ENCODE measurements around the gene SNX14. TPM values are rescaled to one million over a fixed set of nuclear protein-coding genes. Genes with fewer than 3 reads are reported as not detected.

Gene SNX14, protein sequence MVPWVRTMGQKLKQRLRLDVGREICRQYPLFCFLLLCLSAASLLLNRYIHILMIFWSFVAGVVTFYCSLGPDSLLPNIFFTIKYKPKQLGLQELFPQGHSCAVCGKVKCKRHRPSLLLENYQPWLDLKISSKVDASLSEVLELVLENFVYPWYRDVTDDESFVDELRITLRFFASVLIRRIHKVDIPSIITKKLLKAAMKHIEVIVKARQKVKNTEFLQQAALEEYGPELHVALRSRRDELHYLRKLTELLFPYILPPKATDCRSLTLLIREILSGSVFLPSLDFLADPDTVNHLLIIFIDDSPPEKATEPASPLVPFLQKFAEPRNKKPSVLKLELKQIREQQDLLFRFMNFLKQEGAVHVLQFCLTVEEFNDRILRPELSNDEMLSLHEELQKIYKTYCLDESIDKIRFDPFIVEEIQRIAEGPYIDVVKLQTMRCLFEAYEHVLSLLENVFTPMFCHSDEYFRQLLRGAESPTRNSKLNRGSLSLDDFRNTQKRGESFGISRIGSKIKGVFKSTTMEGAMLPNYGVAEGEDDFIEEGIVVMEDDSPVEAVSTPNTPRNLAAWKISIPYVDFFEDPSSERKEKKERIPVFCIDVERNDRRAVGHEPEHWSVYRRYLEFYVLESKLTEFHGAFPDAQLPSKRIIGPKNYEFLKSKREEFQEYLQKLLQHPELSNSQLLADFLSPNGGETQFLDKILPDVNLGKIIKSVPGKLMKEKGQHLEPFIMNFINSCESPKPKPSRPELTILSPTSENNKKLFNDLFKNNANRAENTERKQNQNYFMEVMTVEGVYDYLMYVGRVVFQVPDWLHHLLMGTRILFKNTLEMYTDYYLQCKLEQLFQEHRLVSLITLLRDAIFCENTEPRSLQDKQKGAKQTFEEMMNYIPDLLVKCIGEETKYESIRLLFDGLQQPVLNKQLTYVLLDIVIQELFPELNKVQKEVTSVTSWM
- 10 to 100 TPM; 44.1 to 80.2 (median 64.0) TPM for total RNA-seq
- polyA plus RNA-seq: 10 to 100 TPM; 39.7 to 53.5 TPM
- long read RNA-seq, donor 1, transcript SNX14-201 (29 exons, 3,486 nt): major isoform, 10 of 43 reads
- long read RNA-seq, donor 1, partial matches to known transcripts: 18 of 43 reads
- long read RNA-seq, donor 1, other reads (novel, unspliced or antisense): 15 of 43 reads
- long read RNA-seq, donor 2, partial matches to known transcripts: 0 of 9 reads
- long read RNA-seq, donor 2, other reads (novel, unspliced or antisense): 0 of 9 reads
- long read RNA-seq, donor 3, transcript SNX14-201 (29 exons, 3,486 nt): major isoform, 32 of 68 reads
- long read RNA-seq, donor 3, transcript SNX14-203 (28 exons, 3,111 nt): minor isoform, 6 of 68 reads
- long read RNA-seq, donor 3, transcript SNX14-210 (29 exons, 3,193 nt): minor isoform, 5 of 68 reads
- long read RNA-seq, donor 3, partial matches to known transcripts: 10 of 68 reads
- long read RNA-seq, donor 3, other reads (novel, unspliced or antisense): 14 of 68 reads

GRCh38 chr6:85593438-85594196, at the start of gene SNX14:
Gene SNX14 (minus strand): TSS chr6:85593858. CDS start chr6:85593718, 140 bp downstream.
- intact Hi-C loops (cut with DNase I): loop anchor here in 3 of 4 donors (1.0 to 5.0 kb wide), 4 partner anchors 49 to 89 kb away; partner anchors contain the start of gene SYNCRIP (in 2 of the 3)
- TF ChIP-seq EP300 (IDR thresholded peaks at IDR 0.05): no peak
- peak; percentile 68 for TF ChIP-seq POLR2A (IDR thresholded peaks at IDR 0.05)
- TF ChIP-seq, protein P1, sequence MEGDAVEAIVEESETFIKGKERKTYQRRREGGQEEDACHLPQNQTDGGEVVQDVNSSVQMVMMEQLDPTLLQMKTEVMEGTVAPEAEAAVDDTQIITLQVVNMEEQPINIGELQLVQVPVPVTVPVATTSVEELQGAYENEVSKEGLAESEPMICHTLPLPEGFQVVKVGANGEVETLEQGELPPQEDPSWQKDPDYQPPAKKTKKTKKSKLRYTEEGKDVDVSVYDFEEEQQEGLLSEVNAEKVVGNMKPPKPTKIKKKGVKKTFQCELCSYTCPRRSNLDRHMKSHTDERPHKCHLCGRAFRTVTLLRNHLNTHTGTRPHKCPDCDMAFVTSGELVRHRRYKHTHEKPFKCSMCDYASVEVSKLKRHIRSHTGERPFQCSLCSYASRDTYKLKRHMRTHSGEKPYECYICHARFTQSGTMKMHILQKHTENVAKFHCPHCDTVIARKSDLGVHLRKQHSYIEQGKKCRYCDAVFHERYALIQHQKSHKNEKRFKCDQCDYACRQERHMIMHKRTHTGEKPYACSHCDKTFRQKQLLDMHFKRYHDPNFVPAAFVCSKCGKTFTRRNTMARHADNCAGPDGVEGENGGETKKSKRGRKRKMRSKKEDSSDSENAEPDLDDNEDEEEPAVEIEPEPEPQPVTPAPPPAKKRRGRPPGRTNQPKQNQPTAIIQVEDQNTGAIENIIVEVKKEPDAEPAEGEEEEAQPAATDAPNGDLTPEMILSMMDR (IDR thresholded peaks at IDR 0.05): peak in 1 of 3 donors; percentile 50
- no peaks in the 10 kb centered on the region for H3K36me3 ChIP-seq
- H3K4me3 ChIP-seq: peak within 1 kb of the TSS; percentile 59
- no peaks in the 10 kb centered on the region for H3K9me3 ChIP-seq
- no peaks in the 10 kb centered on the region for H3K27me3 ChIP-seq
- H3K27ac ChIP-seq: peak within 1 kb of the TSS; percentile 80 to 91
- H3K4me1 ChIP-seq (ENCODE audit: insufficient read depth): peaks cover 4% of the 10 kb centered on the region
- peak; percentile 94 to 97 (median 96) for DNase-seq
- 0 to 1% (median 0%) methylated on average over 35 to 82 of the region's 82 CpGs for WGBS, 3 donors

DNA sequence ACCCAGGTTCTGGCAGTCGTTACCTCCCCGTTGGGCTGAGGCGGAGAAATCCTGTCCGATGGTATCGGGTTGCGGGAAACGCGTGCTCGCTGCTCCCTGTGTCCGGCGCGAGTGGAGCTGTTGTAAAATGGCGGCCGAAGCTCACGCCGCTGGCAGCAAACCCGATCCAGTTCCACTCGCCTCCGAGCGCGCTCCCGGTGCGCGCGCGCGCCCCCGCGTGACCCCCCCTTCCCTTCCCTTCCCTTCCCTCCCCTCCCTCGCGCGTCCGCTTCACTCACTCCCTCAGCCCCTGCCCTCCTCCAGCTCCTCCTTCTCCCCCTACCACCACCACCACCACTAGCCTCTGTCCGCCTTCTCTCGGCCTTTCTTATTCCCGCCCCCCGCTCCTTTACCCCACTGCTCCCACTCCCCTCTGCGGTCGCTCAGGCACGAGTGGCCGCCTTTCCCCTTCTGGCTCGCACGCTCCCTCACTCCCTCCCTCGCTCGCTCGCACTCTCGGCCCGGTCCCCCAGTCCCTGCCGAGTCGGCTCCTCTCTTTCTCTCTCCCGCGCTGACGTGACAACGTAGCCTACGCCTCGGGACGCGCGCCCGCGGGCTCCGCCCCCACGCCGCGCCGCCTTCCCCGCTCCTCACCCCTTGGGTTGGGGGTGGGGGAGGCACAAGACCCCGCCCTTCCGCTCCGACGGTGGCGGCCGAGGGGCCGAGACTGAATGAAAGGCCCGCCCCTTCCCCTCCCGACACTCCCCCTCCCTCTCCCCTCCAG, 49.3 kb upstream of the SNX14 start, which contains the start of gene SYNCRIP:
Gene SYNCRIP (minus strand): TSS at position 113 of the 763 bp plus-strand sequence. CDS start 1,447 bp downstream, outside the sequence.
- peak; percentile 96 for TF ChIP-seq POLR2A (IDR thresholded peaks at IDR 0.05)
- TF ChIP-seq, protein P1 (IDR thresholded peaks at IDR 0.05): no peak
- TF ChIP-seq EP300 (IDR thresholded peaks at IDR 0.05): peak; percentile 59
- whole genome bisulfite sequencing, 3 donors: 0 to 1% (median 0%) methylated on average over 61 to 76 of the region's 76 CpGs
- Histone ChIP-seq H3K36me3 (no peaks in the 10 kb centered on the region), H3K9me3 (no peaks in the 10 kb centered on the region), H3K27ac (peak within 1 kb of the TSS; percentile 93 to 96), H3K27me3 (no peaks in the 10 kb centered on the region), H3K4me1 (ENCODE audit: insufficient read depth) (peaks cover 6% of the 10 kb centered on the region), H3K4me3 (peak within 1 kb of the TSS; percentile 77)
- intact Hi-C loops (cut with DNase I): loop anchor here (1.0 to 5.0 kb wide), 6 partner anchors 34 to 51 kb away; partner anchors contain the start of gene SNX14 (in 2 of the 4)
- peak; percentile 99 for DNase-seq

Measured in ovary (tissue), 10 donors.